Esophagus squamous epithelium (tissue), 5 donors: ENCODE results near the gene HOXC10. TPM values are rescaled to one million over a fixed set of nuclear protein-coding genes. Genes with fewer than 3 reads are reported as not detected.

Experiments used
- DNase-seq: peaks from one replicate; lab custom pipeline; 2025; lab: John Stamatoyannopoulos, UW
- H3K27ac ChIP-seq, 4 donors: fragments of 200-600 bp; sonication (generic); one replicate each; pipeline ENCODE4 v1.5.1; 2016 to 2019; ENCODE audit warnings: mild to moderate bottlenecking in 1 of 4
- H3K27me3 ChIP-seq, 4 donors: fragments of 200-600 bp; sonication (generic); 1 replicate in 3 of 4; 2 replicates in 1 of 4; pipeline versions ENCODE4 v1.5.1 to v1.6.0; 2017 to 2021; ENCODE audit warnings: antibody characterized with exemption in 1 of 4
- H3K36me3 ChIP-seq, 3 donors: fragments of 200-600 bp; sonication (generic); one replicate each; pipeline ENCODE4 v1.5.1; 2016 to 2019
- H3K4me1 ChIP-seq, 3 donors: fragments of 200-600 bp; sonication (generic); one replicate each; pipeline ENCODE4 v1.5.1; 2017 to 2019
- H3K4me3 ChIP-seq, 4 donors: fragments of 200-600 bp; sonication (generic); 1 replicate in 3 of 4; 2 replicates in 1 of 4; pipeline ENCODE4 v1.5.1; 2016 to 2019; ENCODE audit warnings: mild to moderate bottlenecking in 2 of 4, moderate library complexity in 1 of 4
- H3K9me3 ChIP-seq, 3 donors: fragments of 200-600 bp; sonication (generic); one replicate each; pipeline ENCODE4 v1.5.1; 2016 to 2019
- POLR2A ChIP-seq, 4 donors: fragments of 450-650 bp; IDR thresholded peaks; one replicate each; pipeline ENCODE4 v1.6.1; 2017; ENCODE audit warnings: antibody characterized with exemption in 4 of 4, mild to moderate bottlenecking in 4 of 4, moderate library complexity in 3 of 4
- WGBS, 2 donors: methylation state at CpG; one replicate each; pipeline ENCODE4 v1.1.5; 2018; 5-methylcytosine and 5-hydroxymethylcytosine counted together
- intact Hi-C: fragments of 100-400 bp; cut with DNase I; formaldehyde crosslinking; loops from one replicate; pipeline ENCODE4 v1.15.0; 2022
- total RNA-seq, 4 donors: library from RNA; depleted of rRNA; stranded (reverse); fragments of >200 nt; gene quantifications; one replicate each; pipeline ENCODE4 v1.1.0, GENCODE V29; 2016
- TF ChIP-seq, protein P1 (sequence below), 6 experiments: fragments of 450-650 bp in 4 of 6; fragments of 200-600 bp in 2 of 6; sonication (generic) in 2 of 6; IDR thresholded peaks; one replicate each; pipeline ENCODE4 v1.5.1; 2016 to 2019; ENCODE audit warnings: antibody characterized with exemption in 6 of 6, mild to moderate bottlenecking in 4 of 6, moderate library complexity in 4 of 6
- donor health status: DM: yes; HTN: yes; CAD: no.

The HOXC10 gene
- total RNA-seq, 4 donors from 2014 or later, result 0.31 to 1.3 TPM; not detected in 2

DNA sequence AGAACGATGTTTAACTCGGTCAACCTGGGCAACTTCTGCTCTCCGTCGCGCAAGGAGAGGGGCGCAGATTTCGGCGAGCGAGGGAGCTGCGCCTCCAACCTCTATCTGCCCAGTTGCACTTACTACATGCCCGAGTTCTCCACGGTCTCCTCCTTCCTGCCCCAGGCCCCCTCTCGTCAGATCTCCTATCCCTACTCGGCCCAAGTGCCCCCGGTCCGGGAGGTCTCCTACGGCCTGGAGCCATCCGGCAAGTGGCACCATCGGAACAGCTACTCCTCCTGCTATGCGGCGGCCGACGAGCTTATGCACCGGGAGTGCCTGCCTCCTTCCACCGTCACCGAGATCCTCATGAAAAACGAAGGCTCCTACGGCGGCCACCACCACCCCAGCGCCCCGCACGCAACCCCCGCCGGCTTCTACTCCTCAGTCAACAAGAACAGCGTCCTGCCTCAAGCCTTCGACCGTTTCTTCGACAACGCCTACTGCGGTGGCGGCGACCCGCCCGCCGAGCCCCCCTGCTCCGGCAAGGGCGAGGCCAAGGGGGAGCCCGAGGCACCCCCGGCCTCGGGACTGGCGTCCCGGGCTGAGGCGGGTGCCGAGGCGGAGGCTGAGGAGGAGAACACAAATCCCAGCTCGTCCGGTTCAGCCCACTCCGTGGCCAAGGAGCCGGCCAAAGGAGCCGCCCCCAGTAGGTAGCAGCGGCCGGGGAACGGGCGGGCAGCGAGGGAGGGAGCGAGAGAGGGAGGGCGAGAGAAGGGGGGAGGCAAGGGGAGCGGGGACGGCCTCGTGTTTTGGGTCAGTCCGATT lies 11.5 kb upstream of the HOXC10 start:
- no peak for DNase-seq
- H3K27me3 ChIP-seq, result peaks cover 31 to 100% (median 87%) of the 10 kb centered on the region in 4 donors
- intact Hi-C loops, result no loop called here

DNA sequence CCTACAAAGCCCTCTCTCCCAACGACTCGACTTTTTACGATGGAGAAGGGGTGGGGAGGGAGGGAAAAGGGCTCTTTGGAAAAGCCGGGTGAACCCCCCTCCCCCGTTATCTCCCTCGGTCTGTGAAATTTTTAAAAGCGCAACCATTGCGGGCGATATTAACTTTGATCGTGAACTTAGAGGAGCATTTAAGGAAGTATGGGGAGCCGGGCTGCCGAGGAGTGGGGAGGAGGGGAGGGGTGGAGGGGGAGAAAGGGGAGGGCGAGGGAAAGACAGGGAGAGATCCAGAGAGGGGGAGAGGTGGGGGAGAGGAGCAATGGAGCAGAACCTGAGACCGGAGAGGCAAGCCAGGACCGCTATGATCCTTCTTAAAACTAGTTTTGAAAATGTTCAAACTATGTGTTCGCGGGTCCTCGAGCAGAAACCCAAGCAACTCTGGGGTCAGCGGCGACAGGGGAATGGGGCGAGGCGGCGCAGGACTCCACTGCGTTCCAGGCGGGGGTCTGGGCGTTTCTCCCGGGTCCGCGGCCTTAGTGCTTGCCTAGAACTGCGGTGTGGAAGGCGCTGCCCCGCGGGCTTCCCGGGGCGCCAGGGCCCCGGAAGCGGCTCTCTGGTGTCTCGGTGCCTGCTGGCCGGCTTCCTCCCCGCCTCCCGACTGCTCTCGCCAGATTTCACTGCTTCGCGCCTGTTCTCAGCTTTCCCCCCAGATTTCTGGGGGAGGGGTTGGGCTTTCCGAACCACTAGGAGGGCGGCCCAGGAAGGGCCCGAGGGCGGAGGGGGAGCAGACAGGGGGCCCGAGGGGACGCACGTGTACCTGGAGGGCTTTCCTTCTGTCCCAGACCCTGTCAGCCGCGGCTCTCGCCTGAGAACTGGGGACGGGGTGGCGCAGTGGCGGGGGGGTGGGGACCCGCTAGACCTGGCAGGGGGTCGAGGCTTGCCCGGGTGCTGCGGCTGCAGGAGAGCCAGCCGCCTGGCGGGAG lies 10.6 kb upstream of the HOXC10 start, which contains the start of gene HOTAIR:
Gene HOTAIR, minus strand, starts transcription at position 871 of the 980 bp plus-strand sequence.
- no peak for DNase-seq
- Histone ChIP-seq H3K4me1 (peaks cover 20 to 34% (median 20%) of the 10 kb centered on the region in 3 donors), H3K27me3 (peaks cover 31 to 100% (median 89%) of the 10 kb centered on the region in 4 donors), H3K36me3 (no peaks in the 10 kb centered on the region), H3K4me3 (peak within 1 kb of the TSS; percentile 4 to 56 (median 30)), H3K9me3 (no peaks in the 10 kb centered on the region), H3K27ac (no peak within 1 kb of the TSS)
- intact Hi-C loops, result no loop called here
- WGBS, 2 donors, result 4 to 9% methylated on average over 16 to 30 of the region's 63 CpGs
- no peak for TF ChIP-seq POLR2A (IDR thresholded peaks at IDR 0.05)
- TF ChIP-seq, protein P1, sequence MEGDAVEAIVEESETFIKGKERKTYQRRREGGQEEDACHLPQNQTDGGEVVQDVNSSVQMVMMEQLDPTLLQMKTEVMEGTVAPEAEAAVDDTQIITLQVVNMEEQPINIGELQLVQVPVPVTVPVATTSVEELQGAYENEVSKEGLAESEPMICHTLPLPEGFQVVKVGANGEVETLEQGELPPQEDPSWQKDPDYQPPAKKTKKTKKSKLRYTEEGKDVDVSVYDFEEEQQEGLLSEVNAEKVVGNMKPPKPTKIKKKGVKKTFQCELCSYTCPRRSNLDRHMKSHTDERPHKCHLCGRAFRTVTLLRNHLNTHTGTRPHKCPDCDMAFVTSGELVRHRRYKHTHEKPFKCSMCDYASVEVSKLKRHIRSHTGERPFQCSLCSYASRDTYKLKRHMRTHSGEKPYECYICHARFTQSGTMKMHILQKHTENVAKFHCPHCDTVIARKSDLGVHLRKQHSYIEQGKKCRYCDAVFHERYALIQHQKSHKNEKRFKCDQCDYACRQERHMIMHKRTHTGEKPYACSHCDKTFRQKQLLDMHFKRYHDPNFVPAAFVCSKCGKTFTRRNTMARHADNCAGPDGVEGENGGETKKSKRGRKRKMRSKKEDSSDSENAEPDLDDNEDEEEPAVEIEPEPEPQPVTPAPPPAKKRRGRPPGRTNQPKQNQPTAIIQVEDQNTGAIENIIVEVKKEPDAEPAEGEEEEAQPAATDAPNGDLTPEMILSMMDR (IDR thresholded peaks at IDR 0.05), result no peak

More for the DNA sequence above, 11.5 kb upstream of the HOXC10 start:
- Histone ChIP-seq H3K27ac (no peak overlapping the region), H3K4me3 (peak overlapping the region in 1 of 4 donors; percentile 56), H3K9me3 (no peaks in the 10 kb centered on the region), H3K4me1 (peaks cover 20 to 34% (median 20%) of the 10 kb centered on the region in 3 donors), H3K36me3 (no peaks in the 10 kb centered on the region)
- TF ChIP-seq, protein P1 (IDR thresholded peaks at IDR 0.05), result no peak
- no peak for TF ChIP-seq POLR2A (IDR thresholded peaks at IDR 0.05)
- WGBS, 2 donors, result 7 to 24% methylated on average over 15 to 25 of the region's 71 CpGs

DNA sequence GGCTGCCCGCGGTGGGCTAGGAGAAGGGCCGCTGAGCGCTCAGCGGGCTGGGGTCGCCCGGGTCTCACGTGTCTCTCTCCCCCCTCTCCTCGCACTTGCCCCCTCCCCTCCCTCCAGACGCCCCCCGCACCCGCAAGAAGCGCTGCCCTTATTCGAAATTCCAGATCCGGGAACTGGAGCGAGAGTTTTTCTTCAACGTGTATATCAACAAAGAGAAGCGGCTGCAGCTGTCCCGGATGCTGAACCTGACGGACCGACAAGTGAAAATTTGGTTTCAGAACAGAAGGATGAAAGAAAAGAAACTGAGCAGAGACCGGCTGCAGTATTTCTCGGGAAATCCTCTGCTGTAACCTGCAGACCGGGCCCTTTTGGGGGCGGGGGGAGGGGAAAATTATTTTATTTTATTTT lies 9.9 kb upstream of the HOXC10 start:
- H3K27ac ChIP-seq, result no peak overlapping the region
- intact Hi-C loops, result no loop called here
- no peak for TF ChIP-seq POLR2A (IDR thresholded peaks at IDR 0.05)
- TF ChIP-seq, protein P1 (IDR thresholded peaks at IDR 0.05), result no peak

DNA sequence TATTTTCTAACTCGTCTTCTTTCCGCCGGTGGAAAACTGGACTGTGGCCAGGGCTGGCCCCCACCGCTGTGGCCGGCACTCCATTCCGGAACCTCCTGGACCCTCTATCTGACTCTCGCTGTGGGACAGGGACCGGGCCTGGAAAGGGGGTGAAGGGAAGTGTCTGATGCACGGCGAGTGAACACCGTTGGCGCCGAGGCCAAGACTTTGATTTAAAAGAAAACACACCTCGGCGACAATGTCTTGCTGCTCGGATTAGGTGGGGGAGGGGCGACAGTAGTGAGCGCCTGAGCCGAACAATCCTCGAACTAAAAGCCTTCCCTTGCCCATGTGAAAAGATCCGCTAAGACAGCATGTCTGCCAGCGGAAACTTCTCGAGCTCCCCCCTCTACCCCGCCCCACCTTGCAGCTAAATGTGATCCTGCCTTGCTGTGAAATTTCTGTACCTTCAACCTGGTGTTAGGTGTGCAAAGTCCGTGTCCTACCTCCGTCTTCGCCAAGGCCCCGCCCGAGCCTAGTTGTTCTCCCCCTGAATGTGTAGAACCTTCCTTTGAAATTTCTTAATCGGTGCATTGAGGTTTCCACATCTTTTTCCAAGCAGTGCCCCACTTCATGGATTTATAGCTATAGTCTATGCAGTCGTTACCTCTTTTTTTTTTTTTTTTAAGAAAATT lies 9.3 kb upstream of the HOXC10 start:
- Histone ChIP-seq H3K4me3 (peak overlapping the region in 1 of 4 donors; percentile 56), H3K27ac (no peak overlapping the region), H3K36me3 (no peaks in the 10 kb centered on the region), H3K4me1 (peaks cover 20 to 34% (median 20%) of the 10 kb centered on the region in 3 donors), H3K9me3 (no peaks in the 10 kb centered on the region), H3K27me3 (peaks cover 35 to 100% (median 82%) of the 10 kb centered on the region in 4 donors)
- intact Hi-C loops, result no loop called here
- DNase-seq, result no peak
- no peak for TF ChIP-seq POLR2A (IDR thresholded peaks at IDR 0.05)
- TF ChIP-seq, protein P1 (IDR thresholded peaks at IDR 0.05), result no peak
- WGBS, 2 donors, result 15 to 20% methylated on average over 28 to 29 of the region's 31 CpGs

More for the DNA sequence above, 9.9 kb upstream of the HOXC10 start:
- H3K4me1 ChIP-seq, result peaks cover 20 to 34% (median 20%) of the 10 kb centered on the region in 3 donors
- no peaks in the 10 kb centered on the region for H3K36me3 ChIP-seq
- no peaks in the 10 kb centered on the region for H3K9me3 ChIP-seq
- 4 to 16% methylated on average over 12 to 21 of the region's 25 CpGs for WGBS, 2 donors
- peaks cover 33 to 100% (median 86%) of the 10 kb centered on the region in 4 donors for H3K27me3 ChIP-seq
- no peak for DNase-seq
- H3K4me3 ChIP-seq, result peak overlapping the region in 2 of 4 donors; percentile 38 to 56
